Measurements from ENCODE around the gene OR2T5.
"Not testable (repeated sequence)": the region's sequence is repeated elsewhere in the genome, so short reads cannot be mapped to it uniquely, and the experiment has no call there.

OR2T5 gene

DNA sequence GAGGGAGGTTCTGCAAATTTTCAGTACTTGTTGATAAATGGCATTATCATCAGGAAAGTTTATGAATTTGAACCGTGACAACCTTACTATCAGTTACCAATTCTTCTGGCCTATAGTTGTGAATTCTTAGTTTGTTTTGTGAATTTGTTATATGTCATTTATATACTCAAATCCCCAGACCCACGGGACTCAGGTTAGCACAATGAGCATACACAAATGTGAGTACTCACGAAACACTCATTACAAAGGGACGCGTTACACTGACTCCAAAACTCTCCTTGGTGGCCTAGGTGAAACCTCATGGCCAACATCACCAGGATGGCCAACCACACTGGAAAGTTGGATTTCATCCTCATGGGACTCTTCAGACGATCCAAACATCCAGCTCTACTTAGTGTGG, at the start of gene OR2T5:
Gene OR2T5, plus strand, starts transcription at position 301 of the 400 bp plus-strand sequence. Its CDS starts 0 bp downstream, at position 301.
- not testable (repeated sequence) for DNase-seq

DNA sequence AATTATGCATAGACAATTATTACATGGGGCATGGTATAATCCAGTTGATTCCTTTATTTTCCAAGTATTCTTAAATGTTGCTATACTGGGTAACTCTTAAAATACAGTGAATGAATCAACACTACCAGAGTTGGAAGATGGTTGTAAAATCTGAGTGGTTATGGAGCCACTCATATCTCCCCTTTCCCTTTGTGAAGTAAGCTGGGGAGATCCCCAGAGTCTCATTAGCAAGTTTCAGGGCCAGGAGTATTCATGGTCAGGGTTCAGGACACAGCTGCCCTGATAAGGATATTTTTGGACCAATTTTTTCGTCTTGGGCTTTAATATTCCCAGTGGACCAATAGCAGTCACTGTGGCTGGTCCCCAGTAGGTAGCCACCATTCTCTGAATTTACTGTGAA, 49.7 kb upstream of the OR2T5 start:
- not testable (repeated sequence) for DNase-seq

DNA sequence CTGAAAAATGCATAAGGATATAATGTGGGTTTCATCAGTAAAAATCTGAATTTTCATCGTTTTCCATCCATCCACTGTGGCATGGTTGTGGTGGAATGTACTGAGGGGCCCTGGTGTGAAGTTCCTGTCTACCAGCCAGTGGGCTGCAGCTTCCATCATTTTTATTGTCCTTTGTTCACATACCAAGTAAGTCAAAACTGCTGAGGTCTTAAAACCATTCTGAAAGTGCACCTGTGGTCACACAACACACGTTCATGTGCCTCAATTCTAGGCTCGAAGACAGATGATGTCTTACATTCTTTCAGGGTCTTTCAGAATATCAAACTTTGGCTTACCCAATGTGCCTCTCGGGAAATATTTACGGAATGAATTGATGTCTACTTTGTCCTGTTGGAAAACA, 49.1 kb upstream of the OR2T5 start:
- not testable (repeated sequence) for DNase-seq

GRCh38 chr1:248442500-248443277, 45.7 kb upstream of the OR2T5 start:
- DNase-seq = not testable (repeated sequence)

DNA sequence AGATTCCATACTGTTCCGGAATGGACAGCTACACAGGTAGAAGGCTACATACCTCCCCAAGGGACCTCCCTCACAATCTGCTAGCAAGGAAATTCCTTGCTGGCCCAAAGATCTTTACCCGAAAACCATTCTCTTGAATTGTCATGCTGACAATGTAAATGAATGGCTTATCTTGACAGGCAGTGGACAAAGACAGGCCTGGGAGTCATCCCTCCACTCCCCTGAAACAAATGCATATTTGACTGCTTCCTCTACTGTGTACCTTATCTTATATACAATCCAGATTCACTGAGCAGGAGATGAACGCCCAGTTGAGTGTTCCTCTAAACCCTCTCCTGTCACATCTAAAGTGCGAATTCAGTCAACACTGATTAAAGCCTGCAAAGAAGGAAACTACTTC, 43.8 kb upstream of the OR2T5 start:
- not testable (repeated sequence) for DNase-seq

DNA sequence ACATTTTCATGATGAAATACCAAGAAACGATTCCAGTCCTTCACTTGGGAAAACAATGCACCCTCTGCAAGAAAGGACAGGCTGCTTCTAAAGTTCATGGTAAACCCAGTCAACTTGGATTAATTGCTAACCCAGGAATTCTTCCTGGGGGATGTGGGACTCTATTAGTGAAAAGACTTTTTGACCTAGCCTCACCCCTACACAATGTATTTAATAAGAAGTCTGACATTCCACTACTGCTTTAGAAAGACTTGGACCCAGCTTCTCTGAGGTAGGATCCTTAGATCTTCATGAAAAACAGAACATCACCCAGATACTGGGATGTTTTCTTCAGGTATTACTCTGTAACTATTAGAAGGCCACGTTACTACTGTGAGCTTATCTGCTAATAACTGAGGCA, 43.0 kb upstream of the OR2T5 start, which contains the start of gene OR2T2:
Gene OR2T2, plus strand, starts transcription at position 239 of the 400 bp plus-strand sequence. CDS start 7,161 bp downstream, outside the sequence.
- DNase-seq = not testable (repeated sequence)

- not testable (repeated sequence) for DNase-seq
Measured at GRCh38 chr1:248448409-248449074, 39.8 kb upstream of the OR2T5 start.

GRCh38 chr1:248449821-248450465, 38.4 kb upstream of the OR2T5 start:
- not testable (repeated sequence) for DNase-seq

DNA sequence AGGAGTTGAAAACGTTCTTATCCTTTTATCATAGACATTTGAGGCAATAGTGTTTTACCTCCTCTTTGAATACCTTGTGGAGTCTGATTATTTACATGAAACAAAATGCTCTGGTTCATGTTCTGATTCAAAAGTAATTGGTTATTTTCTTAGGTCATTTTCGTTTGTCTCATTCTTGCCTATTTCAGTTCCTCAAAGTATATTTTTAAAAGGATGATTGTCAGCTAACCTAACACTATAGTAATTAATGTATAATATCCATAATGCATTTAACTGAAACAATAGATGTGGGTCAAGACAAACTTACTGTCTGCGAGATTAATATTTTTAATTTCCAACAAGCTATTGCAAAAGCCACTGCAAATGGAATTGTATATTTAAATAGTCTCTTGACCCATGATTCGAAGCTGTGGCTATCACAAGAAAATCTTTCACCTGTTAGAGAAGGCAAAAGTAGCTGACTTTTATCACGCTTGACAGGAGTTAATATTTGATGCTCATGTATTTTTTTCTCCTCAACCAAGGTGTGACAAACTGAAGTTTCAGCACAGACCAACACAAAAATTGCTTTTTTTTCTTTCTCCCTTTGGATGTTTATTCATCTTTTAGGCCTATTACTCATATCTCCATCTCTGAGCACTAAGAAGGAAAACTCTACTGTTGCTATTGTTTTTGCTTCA, 37.8 kb upstream of the OR2T5 start:
- DNase-seq = not testable (repeated sequence)

DNA sequence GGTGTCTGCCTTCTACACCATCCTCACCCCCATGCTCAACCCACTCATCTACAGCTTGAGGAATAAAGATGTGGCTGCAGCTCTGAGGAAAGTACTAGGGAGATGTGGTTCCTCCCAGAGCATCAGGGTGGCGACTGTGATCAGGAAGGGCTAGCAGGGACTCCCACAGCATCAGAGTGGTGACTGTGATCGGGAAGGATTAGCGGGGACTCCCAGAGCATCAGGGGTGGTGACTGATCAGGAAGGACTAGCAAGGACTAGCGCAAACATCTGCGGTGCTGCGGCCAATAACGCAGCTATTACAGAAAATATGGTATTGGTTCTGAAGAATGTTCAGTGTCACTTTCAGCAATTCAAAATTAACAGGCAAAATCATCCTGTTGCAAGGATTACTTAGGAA, 34.8 kb upstream of the OR2T5 start:
- DNase-seq = not testable (repeated sequence)

DNA sequence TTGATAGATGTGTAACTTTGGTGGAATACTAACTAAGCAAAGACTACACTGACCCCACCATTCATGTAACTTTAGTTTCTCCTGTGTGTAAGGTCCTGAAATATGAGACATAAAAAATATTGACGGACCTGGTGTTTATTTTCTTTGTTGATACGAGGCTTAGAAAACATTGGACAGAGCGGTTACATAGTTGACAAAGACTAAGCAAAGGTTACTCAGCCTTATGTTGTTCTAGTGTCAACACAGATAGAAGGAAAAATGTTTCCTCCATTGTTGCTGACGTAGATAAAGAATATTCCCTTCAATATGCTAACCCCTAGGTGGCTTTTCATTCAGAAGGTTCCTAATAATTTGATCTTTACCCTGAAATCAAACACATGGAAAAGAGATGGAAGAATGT, 33.3 kb upstream of the OR2T5 start:
- not testable (repeated sequence) for DNase-seq

DNA sequence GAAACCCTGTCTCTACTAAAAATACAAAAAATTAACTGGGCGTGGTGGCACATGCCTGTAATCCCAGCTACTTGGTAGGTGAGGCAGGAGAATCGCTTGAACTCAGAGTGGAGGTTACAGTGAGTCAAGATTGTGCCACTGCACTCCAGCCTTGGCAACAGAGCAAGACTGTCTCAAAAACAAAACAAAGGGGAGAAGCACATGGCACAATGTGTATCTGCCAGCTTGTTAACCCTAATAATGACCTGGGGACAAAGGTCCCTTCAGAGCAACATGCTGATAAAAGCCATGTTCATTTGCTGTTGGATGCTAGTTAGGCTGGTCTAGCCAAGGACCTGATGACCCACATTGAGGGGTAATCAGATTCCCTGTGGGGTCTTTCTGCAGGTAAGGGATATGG, 31.8 kb upstream of the OR2T5 start:
- not testable (repeated sequence) for DNase-seq

- DNase-seq = not testable (repeated sequence)
Measured at GRCh38 chr1:248459117-248459516, 29.3 kb upstream of the OR2T5 start.

DNA sequence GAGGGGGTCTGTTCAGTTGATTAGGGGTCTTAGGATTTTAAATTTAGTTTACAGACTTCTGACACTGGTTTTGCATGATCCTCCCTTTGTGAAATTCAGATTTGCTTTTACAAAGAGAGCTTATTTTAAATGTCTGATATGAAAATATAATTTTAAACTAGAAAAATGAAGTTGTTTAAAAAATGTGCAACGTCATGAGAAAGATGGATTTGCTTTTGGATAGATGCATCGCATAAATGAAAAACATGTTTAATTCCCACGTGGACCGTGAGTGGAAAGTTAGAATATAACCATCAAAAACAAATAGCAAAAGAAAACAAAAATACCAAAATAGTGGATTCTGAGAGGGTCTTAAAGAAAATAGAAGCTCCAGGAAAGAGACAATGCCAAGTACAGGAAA, 17.2 kb upstream of the OR2T5 start:
- no peak for DNase-seq

- not testable (repeated sequence) for DNase-seq
Measured at GRCh38 chr1:248472111-248472510, 16.3 kb upstream of the OR2T5 start.

- not testable (repeated sequence) for DNase-seq
Measured at GRCh38 chr1:248473051-248473450, 15.3 kb upstream of the OR2T5 start, which contains the start of gene OR2T3. OR2T3 (plus strand) TSS chr1:248473351; CDS start chr1:248473351, 0 bp downstream.

DNA sequence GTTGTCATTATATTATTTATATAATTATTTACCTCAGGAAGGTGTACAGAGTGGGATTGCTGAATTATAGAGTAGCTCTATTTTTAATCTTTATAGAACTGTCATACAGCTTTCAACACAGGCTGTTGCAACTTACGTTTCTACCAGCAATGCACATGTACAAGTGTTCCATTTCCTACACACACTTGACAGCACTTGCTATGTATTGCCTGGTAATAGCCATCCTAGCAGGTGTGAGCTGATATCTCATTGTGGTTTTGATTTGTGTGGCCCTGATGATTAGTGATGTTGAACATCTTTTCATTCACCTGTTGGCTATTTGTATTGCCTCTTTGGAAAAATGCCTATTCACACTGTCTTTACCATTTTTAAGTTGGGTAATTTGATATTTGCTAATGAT, 12.7 kb upstream of the OR2T5 start:
- not testable (repeated sequence) for DNase-seq

DNA sequence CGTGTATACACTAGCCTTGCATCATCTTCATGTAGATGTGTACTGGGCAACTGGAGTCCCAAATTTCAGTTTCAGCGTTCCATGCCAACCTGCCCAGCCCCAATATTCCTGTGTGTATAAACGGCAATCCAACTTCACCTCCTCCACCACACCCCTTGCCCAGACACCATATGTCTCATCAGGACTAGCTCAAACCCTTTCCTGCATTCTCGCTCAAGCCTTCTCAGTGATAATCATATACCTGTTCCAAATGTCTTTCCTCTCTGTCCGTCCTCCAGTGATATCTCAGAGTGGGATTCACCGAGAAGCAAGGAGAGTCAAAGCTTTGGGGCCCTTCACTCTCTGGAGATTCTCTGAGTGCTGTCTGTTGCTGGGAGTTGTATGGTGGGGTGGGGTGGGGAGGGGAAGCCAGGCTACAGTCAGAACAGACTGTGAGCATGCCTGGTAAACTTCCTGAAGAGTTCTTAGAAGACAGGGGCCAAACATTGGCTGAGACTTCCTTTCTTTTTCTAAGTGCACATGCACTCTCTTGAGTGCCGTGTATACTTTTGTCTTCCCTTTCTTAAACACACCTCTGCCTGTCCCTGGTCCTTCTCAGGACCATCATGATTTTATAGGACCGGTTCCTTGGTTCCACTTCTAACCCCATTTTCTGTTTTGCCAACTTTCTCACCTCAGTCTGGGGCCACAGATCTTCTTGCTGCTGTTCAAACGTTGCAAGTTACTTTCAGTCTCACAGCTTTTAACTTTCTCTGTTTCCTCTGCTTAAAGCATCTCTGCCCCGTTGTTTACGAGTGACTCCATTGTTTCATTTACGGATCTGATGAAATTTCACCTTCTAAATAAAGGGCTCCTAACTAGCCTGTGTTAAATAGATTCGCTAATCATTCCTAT, 6.5 kb upstream of the OR2T5 start:
- peak; percentile 8 for DNase-seq

GRCh38 chr1:248496661-248497060, 8.3 kb downstream of the OR2T5 start:
- not testable (repeated sequence) for DNase-seq

DNA sequence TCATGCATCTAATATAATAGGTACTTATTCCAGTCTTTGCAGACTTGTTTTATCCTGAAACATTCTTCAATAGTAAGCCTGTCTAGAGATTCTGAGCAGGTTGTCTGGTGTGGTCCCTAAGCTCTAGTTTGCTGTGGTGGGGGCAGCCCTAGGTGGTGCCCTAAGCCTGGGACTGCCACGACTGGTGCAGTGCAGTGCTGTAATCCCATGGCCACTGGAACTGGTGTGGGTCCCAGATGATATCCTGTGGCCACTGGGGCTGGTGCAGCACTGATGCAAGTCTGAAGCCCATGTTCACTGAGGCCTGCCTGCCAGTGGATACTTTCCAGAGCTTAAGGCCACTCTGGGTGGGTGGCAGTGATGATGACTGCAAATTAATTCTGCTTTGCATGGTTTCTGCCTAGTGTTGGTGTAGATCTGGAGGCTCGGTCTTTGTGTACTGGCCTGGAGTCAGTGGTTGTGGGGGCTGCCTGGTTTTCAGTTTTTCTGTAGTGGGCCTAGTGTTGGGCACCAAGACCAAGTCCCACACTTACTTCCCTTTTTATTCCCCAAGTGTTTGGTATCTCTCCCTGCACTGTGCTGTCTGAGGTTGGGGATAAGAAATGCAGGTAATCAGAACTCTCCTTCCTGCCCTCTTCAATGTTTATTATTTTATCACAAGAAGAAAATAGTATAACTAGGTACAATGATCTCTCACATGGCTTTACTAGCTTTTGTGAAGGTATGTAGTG, 12.1 kb downstream of the OR2T5 start:
- DNase-seq = not testable (repeated sequence)

DNA sequence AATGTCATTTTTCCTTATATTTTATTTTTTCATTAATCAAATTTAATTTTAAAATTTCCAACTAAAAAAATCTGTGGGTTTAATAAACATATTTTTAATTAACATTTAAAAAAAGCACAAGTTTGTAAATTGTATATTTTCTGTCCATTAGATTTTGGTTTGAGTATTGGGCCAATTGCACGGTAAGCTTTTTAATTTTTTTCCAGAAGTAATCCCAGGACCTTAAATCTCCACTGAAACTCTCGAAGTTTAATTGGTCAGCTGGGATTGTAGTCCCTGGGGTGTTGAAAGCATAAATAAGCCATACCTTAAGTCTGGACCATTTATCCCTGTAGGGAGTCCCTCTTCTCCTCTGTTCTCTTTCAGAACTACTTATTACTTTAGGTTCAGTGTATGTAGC, 19.4 kb downstream of the OR2T5 start, which contains the start of gene OR2G6:
Gene OR2G6, plus strand, starts transcription at position 301 of the 400 bp plus-strand sequence. CDS start 13,574 bp downstream, outside the sequence.
- not testable (repeated sequence) for DNase-seq

Measured in stimulated activated CD4-positive, alpha-beta T cell treated with anti-CD3 and anti-CD28 coated beads, Interleukin-15, amount 100 ng/mL, for 24 hours (primary cell).